Erythroblast (primary cell): Measurements from ENCODE around the gene TRIM39.
"Not testable (repeated sequence)": the region's sequence is repeated elsewhere in the genome, so short reads cannot be mapped to it uniquely, and the experiment has no call there.

Experiments used
- DNase-seq, 2 experiments: peaks; one replicate each; lab custom pipeline; 2025; lab: John Stamatoyannopoulos, UW
- GATA1 ChIP-seq: IDR thresholded peaks from 2 replicates; pipeline ENCODE4 v1.6.1; 2011; ENCODE audit warnings: low read depth, mild to moderate bottlenecking, control low read depth, low read length, moderate library complexity
- POLR2A ChIP-seq: IDR thresholded peaks from 2 replicates; pipeline ENCODE4 v1.6.1; 2011; ENCODE audit warnings: mild to moderate bottlenecking, low read length

TRIM39 gene

GRCh38 chr6:30361661-30362060 lies 34.9 kb downstream of the TRIM39 start:
- no peak for TF ChIP-seq GATA1
- no peak for TF ChIP-seq POLR2A
- DNase-seq: no peak

- no peak for DNase-seq
- TF ChIP-seq GATA1 (no peak), POLR2A (no peak)
Observed at GRCh38 chr6:30363459-30363858, 36.7 kb downstream of the TRIM39 start.

GRCh38 chr6:30364591-30364990 lies 37.9 kb downstream of the TRIM39 start:
- no peak for DNase-seq

GRCh38 chr6:30369280-30369679 lies 42.6 kb downstream of the TRIM39 start:
- not testable (repeated sequence) for DNase-seq

More at GRCh38 chr6:30364591-30364990, 37.9 kb downstream of the TRIM39 start:
- TF ChIP-seq GATA1 (no peak), POLR2A (no peak)

- no peak for DNase-seq
- TF ChIP-seq POLR2A (no peak), GATA1 (no peak)
Observed at GRCh38 chr6:30378290-30378937, 51.7 kb downstream of the TRIM39 start.

- no peak for DNase-seq
Observed at GRCh38 chr6:30380464-30380863, 53.7 kb downstream of the TRIM39 start.

GRCh38 chr6:30386166-30386565 lies 59.4 kb downstream of the TRIM39 start:
- DNase-seq: no peak
- no peak for TF ChIP-seq POLR2A
- TF ChIP-seq GATA1: no peak

More at GRCh38 chr6:30380464-30380863, 53.7 kb downstream of the TRIM39 start:
- no peak for TF ChIP-seq POLR2A
- TF ChIP-seq GATA1: no peak

GRCh38 chr6:30391240-30391639 lies 64.5 kb downstream of the TRIM39 start:
- DNase-seq: no peak
- TF ChIP-seq POLR2A (no peak), GATA1 (no peak)
